ENCODE results near the gene KIAA1671. TPM values are rescaled to one million over a fixed set of nuclear protein-coding genes. Genes with fewer than 3 reads are reported as not detected.

Gene KIAA1671
- total and polyA plus RNA-seq, 2 donors: 4.1 to 8.0 TPM

DNA sequence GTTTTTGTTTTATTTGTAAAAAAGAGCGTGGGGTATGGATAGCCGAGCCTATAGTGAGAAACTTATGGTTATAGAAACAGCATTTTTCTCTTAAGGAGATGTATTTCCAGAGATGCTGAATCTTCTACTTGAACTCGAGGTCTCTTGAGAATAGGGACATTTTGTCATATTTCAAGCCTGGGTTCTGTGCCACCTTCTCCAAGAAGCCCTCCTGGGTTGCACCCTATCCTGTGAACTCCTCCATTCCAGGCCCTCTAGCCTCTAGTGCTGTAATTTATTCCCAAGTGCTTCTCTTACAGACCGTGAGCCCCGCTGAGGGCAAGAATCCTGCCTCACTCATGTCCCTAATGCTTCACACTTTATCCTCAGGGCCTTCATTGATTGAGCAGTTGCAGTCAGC is 108.6 kb downstream of the KIAA1671 start:
- no peak overlapping the region for H3K4me3 ChIP-seq (ENCODE audit: low read length in 2 of 2)
- no peak for DNase-seq (ENCODE audit: low read depth in 6 of 9, low spot score in 9 of 9)
- no peaks in the 10 kb centered on the region for H3K9me3 ChIP-seq (ENCODE audit: control insufficient read depth in 2 of 2, insufficient read depth in 1 of 2, low read length in 1 of 2)
- H3K27ac ChIP-seq (ENCODE audit: low read depth in 1 of 2, low read length in 1 of 2): peak overlapping the region; percentile 96 to 98
- peaks cover 41 to 55% of the 10 kb centered on the region in 2 donors for H3K4me1 ChIP-seq (ENCODE audit: control insufficient read depth in 2 of 2, insufficient read depth in 2 of 2, low read length in 2 of 2)
- no peaks in the 10 kb centered on the region for H3K36me3 ChIP-seq (ENCODE audit: control insufficient read depth in 2 of 2, insufficient read depth in 2 of 2, low read length in 1 of 2)
- H3K27me3 ChIP-seq (ENCODE audit: control insufficient read depth in 2 of 2, insufficient read depth in 1 of 2, low read length in 1 of 2): no peaks in the 10 kb centered on the region
- WGBS: 96% methylated on average over 5 of the region's 5 CpGs

DNA sequence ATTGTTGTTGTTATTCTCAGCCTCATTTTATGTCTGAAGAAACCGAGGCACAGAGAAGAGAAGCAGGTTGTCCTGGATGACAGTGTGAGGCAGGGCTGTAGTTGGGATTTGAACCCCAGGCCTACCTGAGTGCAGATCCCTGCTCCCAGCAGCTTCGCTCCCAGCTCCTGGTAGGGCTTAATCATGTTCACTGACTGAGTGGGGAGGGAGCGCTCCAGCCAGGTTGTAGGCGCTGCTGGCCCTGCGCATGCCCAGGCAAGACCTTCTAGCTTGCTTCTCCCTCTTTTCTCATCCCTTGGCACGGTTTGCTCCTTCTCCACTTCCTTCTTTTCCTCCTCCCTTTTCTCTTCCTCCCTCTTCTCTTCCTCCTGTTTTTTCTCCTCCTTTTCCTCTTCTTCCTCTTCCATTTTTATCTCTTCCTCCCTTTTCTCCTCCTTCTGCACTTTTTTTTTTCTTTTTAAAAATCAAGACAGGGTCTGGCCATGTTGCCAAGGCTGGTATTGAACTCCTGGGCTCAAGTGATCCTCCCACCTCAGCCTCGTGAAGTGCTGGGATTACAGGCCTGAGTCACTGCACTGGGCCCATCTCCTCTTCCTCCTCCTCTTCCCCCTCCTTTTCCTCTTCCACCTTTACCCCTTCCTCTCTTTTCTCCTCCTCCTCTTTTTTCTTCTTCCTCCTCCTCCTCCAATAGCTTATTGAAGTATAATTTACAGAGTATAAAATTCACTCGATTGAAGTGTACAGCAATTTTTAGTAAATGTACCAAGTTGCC is 109.3 kb downstream of the KIAA1671 start:
- peak overlapping the region in 1 of 2 donors; percentile 55 for H3K4me3 ChIP-seq (ENCODE audit: low read length in 2 of 2)
- 71% methylated on average over 8 of the region's 8 CpGs for WGBS
- H3K9me3 ChIP-seq (ENCODE audit: control insufficient read depth in 2 of 2, insufficient read depth in 1 of 2, low read length in 1 of 2): no peaks in the 10 kb centered on the region
- H3K36me3 ChIP-seq (ENCODE audit: control insufficient read depth in 2 of 2, insufficient read depth in 2 of 2, low read length in 1 of 2): no peaks in the 10 kb centered on the region
- no peak for DNase-seq (ENCODE audit: low read depth in 6 of 9, low spot score in 9 of 9)
- no peaks in the 10 kb centered on the region for H3K27me3 ChIP-seq (ENCODE audit: control insufficient read depth in 2 of 2, insufficient read depth in 1 of 2, low read length in 1 of 2)
- peaks cover 48 to 61% of the 10 kb centered on the region in 2 donors for H3K4me1 ChIP-seq (ENCODE audit: control insufficient read depth in 2 of 2, insufficient read depth in 2 of 2, low read length in 2 of 2)
- peak overlapping the region; percentile 96 to 98 for H3K27ac ChIP-seq (ENCODE audit: low read depth in 1 of 2, low read length in 1 of 2)

DNA sequence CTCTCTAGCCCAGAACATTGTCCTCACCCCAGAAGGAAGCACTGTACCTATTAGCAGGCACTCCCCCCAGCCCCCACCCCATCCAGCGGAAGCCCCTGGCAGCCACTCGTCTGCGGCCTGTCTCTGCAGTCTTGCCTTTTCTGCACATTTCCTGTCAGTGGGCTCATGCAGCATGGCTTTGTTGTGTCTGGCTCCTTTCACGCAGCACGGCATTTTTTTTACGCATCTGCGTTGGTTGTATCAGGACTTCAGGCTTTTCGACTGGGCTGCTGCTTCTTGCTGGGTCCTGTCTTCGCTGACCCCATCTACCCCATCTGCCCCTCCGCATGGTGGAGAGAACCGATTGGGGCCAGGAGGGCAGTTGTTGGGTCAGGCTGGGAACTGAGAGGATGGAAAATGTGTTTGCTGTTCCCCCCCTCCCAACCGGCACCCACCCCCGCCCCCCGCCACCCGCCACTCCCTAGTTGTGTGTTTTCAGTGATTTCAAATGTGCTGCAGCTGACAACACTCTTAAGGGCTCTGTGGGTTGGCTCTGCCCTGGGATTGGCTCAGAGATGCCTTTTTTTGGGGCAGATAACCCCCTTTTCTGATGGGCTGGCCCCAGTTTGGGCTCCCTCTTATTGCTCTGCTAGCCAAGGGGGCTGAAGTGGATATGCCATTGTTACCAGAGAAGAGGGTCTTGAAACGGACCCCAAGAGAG is 110.0 kb downstream of the KIAA1671 start:
- no peaks in the 10 kb centered on the region for H3K36me3 ChIP-seq (ENCODE audit: control insufficient read depth in 2 of 2, insufficient read depth in 2 of 2, low read length in 1 of 2)
- peak overlapping the region; percentile 96 to 98 for H3K27ac ChIP-seq (ENCODE audit: low read depth in 1 of 2, low read length in 1 of 2)
- H3K9me3 ChIP-seq (ENCODE audit: control insufficient read depth in 2 of 2, insufficient read depth in 1 of 2, low read length in 1 of 2): no peaks in the 10 kb centered on the region
- no peaks in the 10 kb centered on the region for H3K27me3 ChIP-seq (ENCODE audit: control insufficient read depth in 2 of 2, insufficient read depth in 1 of 2, low read length in 1 of 2)
- 10% methylated on average over 16 of the region's 16 CpGs for WGBS
- peak in 8 of 9 donors; percentile 69 to 95 (median 86) for DNase-seq (ENCODE audit: low read depth in 6 of 9, low spot score in 9 of 9)
- peak overlapping the region; percentile 34 to 55 for H3K4me3 ChIP-seq (ENCODE audit: low read length in 2 of 2)
- H3K4me1 ChIP-seq (ENCODE audit: control insufficient read depth in 2 of 2, insufficient read depth in 2 of 2, low read length in 2 of 2): peaks cover 54 to 63% of the 10 kb centered on the region in 2 donors

DNA sequence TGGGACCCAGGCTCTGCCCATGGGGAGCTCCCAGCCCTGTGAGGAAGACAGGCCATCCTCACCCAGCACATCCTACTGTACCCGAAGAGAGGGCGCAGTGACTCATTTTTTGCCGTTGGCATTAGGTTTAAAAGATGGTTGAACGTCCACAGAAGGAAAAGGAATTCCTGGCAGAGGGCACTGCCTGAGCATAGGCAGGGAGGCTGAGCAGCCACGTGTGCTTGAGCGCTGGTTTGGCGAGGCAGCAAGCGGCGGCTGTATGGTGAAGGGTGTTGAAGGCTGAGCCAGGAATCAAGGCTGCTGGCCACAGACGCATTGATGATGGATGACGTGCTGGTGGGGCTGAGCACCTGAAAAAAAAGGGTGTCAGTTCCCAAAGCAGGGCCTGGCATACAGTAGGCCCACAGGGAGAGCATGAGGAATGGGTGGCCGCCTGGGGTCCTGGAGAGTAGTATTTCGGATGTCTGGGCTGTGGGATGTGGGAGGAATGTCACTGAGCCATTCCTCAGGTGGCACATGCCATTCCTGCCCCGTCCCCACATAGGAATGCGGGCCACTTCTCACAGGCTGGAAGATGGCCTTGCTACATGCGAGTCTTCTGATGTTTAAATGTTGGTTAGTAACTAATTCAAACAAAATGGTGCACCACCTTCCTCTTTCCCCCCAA is 112.5 kb downstream of the KIAA1671 start:
- Histone ChIP-seq H3K4me3 (ENCODE audit: low read length in 2 of 2) (peak overlapping the region in 1 of 2 donors; percentile 37), H3K4me1 (ENCODE audit: control insufficient read depth in 2 of 2, insufficient read depth in 2 of 2, low read length in 2 of 2) (peaks cover 64 to 87% of the 10 kb centered on the region in 2 donors), H3K9me3 (ENCODE audit: control insufficient read depth in 2 of 2, insufficient read depth in 1 of 2, low read length in 1 of 2) (peaks cover 0 to 4% of the 10 kb centered on the region in 2 donors), H3K36me3 (ENCODE audit: control insufficient read depth in 2 of 2, insufficient read depth in 2 of 2, low read length in 1 of 2) (no peaks in the 10 kb centered on the region), H3K27ac (ENCODE audit: low read depth in 1 of 2, low read length in 1 of 2) (peak overlapping the region in 1 of 2 donors; percentile 98), H3K27me3 (ENCODE audit: control insufficient read depth in 2 of 2, insufficient read depth in 1 of 2, low read length in 1 of 2) (peaks cover 0 to 9% of the 10 kb centered on the region in 2 donors)
- 84% methylated on average over 16 of the region's 16 CpGs for WGBS
- DNase-seq (ENCODE audit: low read depth in 6 of 9, low spot score in 9 of 9): no peak

DNA sequence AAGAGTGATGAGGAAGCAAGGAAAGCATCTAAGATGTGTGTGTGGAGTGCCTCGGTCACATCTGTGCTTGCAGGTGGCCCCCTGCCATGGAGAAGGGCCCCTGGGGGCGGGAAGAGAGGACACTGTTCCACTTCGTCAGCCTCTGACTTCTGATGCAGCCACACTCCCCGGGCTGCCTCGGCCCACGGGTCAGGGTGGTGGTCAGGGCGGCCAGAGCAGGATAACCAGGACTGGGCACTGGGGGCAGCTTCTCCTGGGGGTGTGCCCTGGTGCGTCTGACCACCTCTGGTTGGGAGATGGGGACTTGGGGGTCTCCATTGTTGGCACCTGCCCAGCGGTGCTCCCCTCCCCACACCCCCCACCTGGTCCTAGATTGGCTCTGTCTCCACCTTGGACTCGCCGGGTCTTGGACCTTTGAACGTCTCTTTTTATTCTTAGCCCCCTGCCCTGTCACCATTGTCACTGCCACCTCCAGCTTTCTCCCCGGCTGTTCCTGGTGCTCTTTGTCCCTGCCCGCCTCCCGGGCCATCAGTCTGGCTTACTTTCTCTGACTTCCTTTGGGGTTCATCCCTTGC is 114.4 kb downstream of the KIAA1671 start:
- 90% methylated on average over 15 of the region's 15 CpGs for WGBS
- DNase-seq (ENCODE audit: low read depth in 6 of 9, low spot score in 9 of 9): no peak
- peak overlapping the region; percentile 92 to 98 for H3K27ac ChIP-seq (ENCODE audit: low read depth in 1 of 2, low read length in 1 of 2)
- H3K4me3 ChIP-seq (ENCODE audit: low read length in 2 of 2): no peak overlapping the region
- H3K9me3 ChIP-seq (ENCODE audit: control insufficient read depth in 2 of 2, insufficient read depth in 1 of 2, low read length in 1 of 2): peaks cover 0 to 4% of the 10 kb centered on the region in 2 donors
- no peaks in the 10 kb centered on the region for H3K36me3 ChIP-seq (ENCODE audit: control insufficient read depth in 2 of 2, insufficient read depth in 2 of 2, low read length in 1 of 2)
- peaks cover 0 to 24% of the 10 kb centered on the region in 2 donors for H3K27me3 ChIP-seq (ENCODE audit: control insufficient read depth in 2 of 2, insufficient read depth in 1 of 2, low read length in 1 of 2)
- peaks cover 64 to 84% of the 10 kb centered on the region in 2 donors for H3K4me1 ChIP-seq (ENCODE audit: control insufficient read depth in 2 of 2, insufficient read depth in 2 of 2, low read length in 2 of 2)

DNA sequence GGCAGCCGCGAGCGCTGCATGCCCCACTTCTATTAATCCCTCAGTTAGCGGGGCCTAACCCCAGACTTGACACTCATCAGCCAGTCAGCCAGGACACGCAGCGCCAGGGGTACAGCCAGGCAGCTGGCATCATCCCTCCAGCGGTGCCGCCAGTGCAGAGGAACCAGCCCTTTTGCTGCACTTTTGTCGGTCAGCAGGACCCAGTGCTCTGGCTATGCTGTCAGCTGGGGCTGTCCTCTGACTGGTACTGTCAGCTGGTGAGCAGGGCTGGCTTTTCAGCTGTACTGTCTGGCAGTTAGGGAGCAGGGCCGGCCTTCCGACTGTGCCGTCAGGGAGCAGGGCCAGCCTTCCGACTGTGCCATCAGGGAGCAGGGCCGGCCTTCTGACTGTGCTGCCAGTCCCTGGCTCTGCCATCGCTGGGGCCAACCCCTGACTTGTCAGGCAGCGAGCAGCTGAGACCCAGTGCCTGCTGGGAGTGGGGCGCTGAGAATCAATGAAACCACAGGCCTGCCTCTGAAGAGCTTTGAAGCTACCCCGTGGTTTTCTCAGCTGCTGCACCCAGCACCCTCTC is 115.4 kb downstream of the KIAA1671 start:
- DNase-seq (ENCODE audit: low read depth in 6 of 9, low spot score in 9 of 9): peak in 8 of 9 donors; percentile 79 to 97 (median 92)
- Histone ChIP-seq H3K4me3 (ENCODE audit: low read length in 2 of 2) (peak overlapping the region in 1 of 2 donors; percentile 26), H3K9me3 (ENCODE audit: control insufficient read depth in 2 of 2, insufficient read depth in 1 of 2, low read length in 1 of 2) (peaks cover 0 to 4% of the 10 kb centered on the region in 2 donors), H3K27me3 (ENCODE audit: control insufficient read depth in 2 of 2, insufficient read depth in 1 of 2, low read length in 1 of 2) (peaks cover 0 to 33% of the 10 kb centered on the region in 2 donors), H3K36me3 (ENCODE audit: control insufficient read depth in 2 of 2, insufficient read depth in 2 of 2, low read length in 1 of 2) (no peaks in the 10 kb centered on the region), H3K4me1 (ENCODE audit: control insufficient read depth in 2 of 2, insufficient read depth in 2 of 2, low read length in 2 of 2) (peaks cover 62 to 83% of the 10 kb centered on the region in 2 donors), H3K27ac (ENCODE audit: low read depth in 1 of 2, low read length in 1 of 2) (peak overlapping the region; percentile 92 to 98)
- WGBS: 36% methylated on average over 18 of the region's 18 CpGs

DNA sequence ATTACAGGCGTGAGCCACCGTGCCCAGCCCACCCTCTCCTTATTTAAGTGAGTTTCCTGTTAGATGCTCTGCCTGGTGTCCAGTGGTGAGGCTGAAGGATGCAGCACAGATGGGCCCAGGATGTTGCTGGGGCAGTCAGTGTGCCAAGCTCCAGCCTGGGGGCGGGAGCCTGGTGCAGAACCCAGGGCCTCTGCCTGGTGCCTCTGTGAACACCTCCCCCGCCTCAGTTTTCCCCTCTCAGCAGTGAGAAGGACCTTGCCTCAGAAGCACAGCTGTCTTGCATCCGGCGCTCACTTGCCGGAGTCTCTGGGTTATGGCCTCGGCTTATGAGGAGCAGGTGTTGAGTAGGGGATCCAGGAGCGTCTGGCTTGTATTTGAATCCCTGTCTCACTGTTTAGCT is 116.2 kb downstream of the KIAA1671 start:
- peaks cover 0 to 4% of the 10 kb centered on the region in 2 donors for H3K9me3 ChIP-seq (ENCODE audit: control insufficient read depth in 2 of 2, insufficient read depth in 1 of 2, low read length in 1 of 2)
- peak overlapping the region; percentile 88 to 97 for H3K27ac ChIP-seq (ENCODE audit: low read depth in 1 of 2, low read length in 1 of 2)
- H3K27me3 ChIP-seq (ENCODE audit: control insufficient read depth in 2 of 2, insufficient read depth in 1 of 2, low read length in 1 of 2): peaks cover 0 to 33% of the 10 kb centered on the region in 2 donors
- H3K4me3 ChIP-seq (ENCODE audit: low read length in 2 of 2): peak overlapping the region in 1 of 2 donors; percentile 56
- no peaks in the 10 kb centered on the region for H3K36me3 ChIP-seq (ENCODE audit: control insufficient read depth in 2 of 2, insufficient read depth in 2 of 2, low read length in 1 of 2)
- peaks cover 63 to 76% of the 10 kb centered on the region in 2 donors for H3K4me1 ChIP-seq (ENCODE audit: control insufficient read depth in 2 of 2, insufficient read depth in 2 of 2, low read length in 2 of 2)
- 21% methylated on average over 9 of the region's 9 CpGs for WGBS
- peak in 8 of 9 donors; percentile 56 to 92 (median 79) for DNase-seq (ENCODE audit: low read depth in 6 of 9, low spot score in 9 of 9)

DNA sequence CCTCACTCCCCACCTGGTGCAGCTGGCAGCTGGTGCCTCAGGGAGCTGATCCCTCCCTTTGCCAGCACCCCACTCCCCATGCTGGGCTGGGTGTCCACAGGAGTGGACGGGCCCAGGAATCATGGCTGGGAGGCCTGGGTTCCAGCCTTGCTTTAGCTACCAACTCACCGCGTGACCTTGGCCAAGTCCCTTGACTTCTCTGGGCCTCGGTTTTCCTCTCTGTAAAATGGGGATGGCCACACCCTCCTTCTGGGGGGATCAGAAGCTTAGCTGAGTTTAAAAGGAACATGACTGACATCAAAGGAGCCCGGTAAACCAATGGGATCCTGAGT is 116.9 kb downstream of the KIAA1671 start:
- peak overlapping the region; percentile 88 to 97 for H3K27ac ChIP-seq (ENCODE audit: low read depth in 1 of 2, low read length in 1 of 2)

More for the DNA sequence above, 116.9 kb downstream of the KIAA1671 start:
- Histone ChIP-seq H3K36me3 (ENCODE audit: control insufficient read depth in 2 of 2, insufficient read depth in 2 of 2, low read length in 1 of 2) (no peaks in the 10 kb centered on the region), H3K27me3 (ENCODE audit: control insufficient read depth in 2 of 2, insufficient read depth in 1 of 2, low read length in 1 of 2) (peaks cover 0 to 33% of the 10 kb centered on the region in 2 donors), H3K4me1 (ENCODE audit: control insufficient read depth in 2 of 2, insufficient read depth in 2 of 2, low read length in 2 of 2) (peaks cover 59 to 69% of the 10 kb centered on the region in 2 donors), H3K9me3 (ENCODE audit: control insufficient read depth in 2 of 2, insufficient read depth in 1 of 2, low read length in 1 of 2) (peaks cover 0 to 4% of the 10 kb centered on the region in 2 donors), H3K4me3 (ENCODE audit: low read length in 2 of 2) (peak overlapping the region in 1 of 2 donors; percentile 56)
- DNase-seq (ENCODE audit: low read depth in 6 of 9, low spot score in 9 of 9): no peak
- 67% methylated on average over 5 of the region's 5 CpGs for WGBS

Data from thymus (tissue), 11 donors.